IMR-90 (cell line): ENCODE results near the gene MPV17. TPM values are rescaled to one million over a fixed set of nuclear protein-coding genes. Genes with fewer than 3 reads are reported as not detected.
A peak's percentile ranks its signal among the peaks of the same experiment; 100 is the strongest.

ENCODE experiments used
- ATAC-seq: fragments of 200-7000 bp; cut with Tn5 transposase; 2 replicates; pipeline ENCODE4 v1.9.1; 2020; ENCODE audit warnings: low read depth, mild to moderate bottlenecking, moderate library complexity
- BruUV-seq: library from RNA; stranded (reverse); fragments of 400-500 nt; replicated peaks from 2 replicates; lab custom pipeline; 2021; lab: Mats Ljungman, UMichigan
- CTCF ChIA-PET: fragments of 300-600 bp; formaldehyde crosslinking; extraction: SDS; loops from one replicate; lab custom pipeline; 2021; ENCODE audit warnings: antibody characterized with exemption; lab: Yijun Ruan, JAX
- POLR2A ChIA-PET: fragments of 300-600 bp; sonication (Branson Sonifier 250); formaldehyde crosslinking; loops from one replicate; lab custom pipeline; 2022; ENCODE audit warnings: antibody characterized with exemption; ENCODE audit not compliant: unreplicated experiment; lab: Charles Lee
- DNase-seq: peaks from one replicate; pipeline ENCODE4 v3.0.0; 2013
- H2AFZ ChIP-seq: replicated peaks from 2 replicates; pipeline ENCODE3; 2013; ENCODE audit warnings: low read length, mild to moderate bottlenecking; ENCODE audit not compliant: poor library complexity
- H2AK5ac ChIP-seq: 2 replicates; pipeline ENCODE4 v1.6.1; 2013; ENCODE audit warnings: low read depth, low read length, inconsistent platforms
- H2AK9ac ChIP-seq: replicated peaks from 2 replicates; pipeline ENCODE3; 2013; ENCODE audit warnings: mild to moderate bottlenecking, low read depth, low read length, moderate library complexity; ENCODE audit not compliant: poor library complexity
- H2BK120ac ChIP-seq: 2 replicates; pipeline ENCODE4 v1.6.1; 2013; ENCODE audit warnings: low read depth, low read length, inconsistent platforms
- H2BK15ac ChIP-seq: 3 replicates; pipeline ENCODE4 v1.6.1; 2013; ENCODE audit warnings: low read depth, low read length, inconsistent platforms
- H2BK20ac ChIP-seq: 2 replicates; pipeline ENCODE4 v1.6.1; 2013; ENCODE audit warnings: low read depth, mild to moderate bottlenecking, inconsistent platforms, low read length, moderate library complexity
- H2BK5ac ChIP-seq: 2 replicates; pipeline ENCODE4 v1.6.1; 2013; ENCODE audit warnings: mild to moderate bottlenecking, low read depth, low read length, inconsistent platforms; ENCODE audit not compliant: poor library complexity, severe bottlenecking
- H3K14ac ChIP-seq: replicated peaks from 2 replicates; pipeline ENCODE4 v1.6.1; 2013; ENCODE audit warnings: low read depth, low read length, inconsistent platforms
- H3K18ac ChIP-seq: 2 replicates; pipeline ENCODE4 v1.6.1; 2013; ENCODE audit warnings: low read depth, low read length, control low read depth
- H3K23ac ChIP-seq: 2 replicates; pipeline ENCODE4 v1.6.1; 2013; ENCODE audit warnings: low read depth, low read length, inconsistent platforms
- H3K27ac ChIP-seq: 2 replicates; pipeline ENCODE4 v1.5.1; 2013; ENCODE audit warnings: mild to moderate bottlenecking, control low read depth, low read length; ENCODE audit not compliant: insufficient read depth
- H3K27me3 ChIP-seq: 2 replicates; pipeline ENCODE4 v1.6.1; 2013; ENCODE audit warnings: low read length; ENCODE audit not compliant: control insufficient read depth, insufficient read depth
- H3K36me3 ChIP-seq: 2 replicates; pipeline ENCODE4 v1.6.1; 2013; ENCODE audit warnings: low read length, mixed read lengths; ENCODE audit not compliant: control insufficient read depth, insufficient read depth
- H3K4ac ChIP-seq: 2 replicates; pipeline ENCODE4 v1.6.1; 2013; ENCODE audit warnings: low read depth, low read length, inconsistent platforms
- H3K4me1 ChIP-seq: 2 replicates; pipeline ENCODE4 v1.6.1; 2013; ENCODE audit warnings: low read length, mixed read lengths; ENCODE audit not compliant: control insufficient read depth, insufficient read depth
- H3K4me2 ChIP-seq: 2 replicates; pipeline ENCODE4 v1.6.1; 2013; ENCODE audit warnings: low read depth, mild to moderate bottlenecking, control low read depth, low read length, moderate library complexity
- H3K4me3 ChIP-seq: 2 replicates; pipeline ENCODE4 v1.5.1; 2013; ENCODE audit warnings: low read depth, mild to moderate bottlenecking, control low read depth, low read length, moderate library complexity; ENCODE audit not compliant: insufficient read depth
- H3K56ac ChIP-seq: 2 replicates; pipeline ENCODE4 v1.6.1; 2013; ENCODE audit warnings: low read length, inconsistent platforms; ENCODE audit not compliant: insufficient read depth; ENCODE audit errors: extremely low read depth
- H3K79me1 ChIP-seq, 2 experiments: 2 replicates each; pipeline ENCODE4 v1.6.1; 2013; ENCODE audit warnings: low read length in 2 of 2, inconsistent platforms in 1 of 2, low read depth in 1 of 2
- H3K9ac ChIP-seq: 2 replicates; pipeline ENCODE4 v1.6.1; 2013; ENCODE audit warnings: low read depth, low read length, control low read depth
- H3K9me1 ChIP-seq: 2 replicates; pipeline ENCODE4 v1.6.1; 2013; ENCODE audit warnings: low read length, inconsistent platforms; ENCODE audit not compliant: insufficient read depth
- H3K9me3 ChIP-seq: 2 replicates; pipeline ENCODE4 v1.6.1; 2013; ENCODE audit warnings: low read length; ENCODE audit not compliant: control insufficient read depth, insufficient read depth
- H4K20me1 ChIP-seq: 2 replicates; pipeline ENCODE4 v1.6.1; 2013; ENCODE audit warnings: low read length, inconsistent platforms; ENCODE audit not compliant: insufficient read depth
- H4K5ac ChIP-seq: 2 replicates; pipeline ENCODE4 v1.6.1; 2013; ENCODE audit warnings: mild to moderate bottlenecking, low read depth, low read length, control low read depth
- H4K8ac ChIP-seq, 2 experiments: 2 replicates each; pipeline ENCODE4 v1.6.1; 2013; ENCODE audit warnings: low read depth in 2 of 2, low read length in 2 of 2, control low read depth in 1 of 2, inconsistent platforms in 1 of 2
- H4K91ac ChIP-seq: 2 replicates; pipeline ENCODE4 v1.6.1; 2013; ENCODE audit warnings: low read depth, low read length, inconsistent platforms; ENCODE audit not compliant: insufficient read depth
- BHLHE40 ChIP-seq: fragments of 150-350 bp; IDR thresholded peaks from 2 replicates; pipeline ENCODE4 v1.6.1; 2016; ENCODE audit warnings: mild to moderate bottlenecking, low read depth, low read length
- CEBPB ChIP-seq: IDR thresholded peaks from 2 replicates; pipeline ENCODE4 v1.6.1; 2012; ENCODE audit warnings: low read depth, low read length, improper control_type of control experiment
- WGBS, 2 experiments: methylation state at CpG; one replicate each; pipeline versions ENCODE4 v1.1.5 to v1.1.7; 2013; ENCODE audit warnings: missing lambda C conversion rate in 2 of 2; ENCODE audit not compliant: insufficient read length in 1 of 2; ENCODE audit errors: extremely low coverage in 2 of 2; 5-methylcytosine and 5-hydroxymethylcytosine counted together
- dilution Hi-C: fragments of 300-500 bp; cut with HindIII; formaldehyde crosslinking; loops from one replicate; pipeline ENCODE4 v1.14.3; 2018; ENCODE audit warnings: low sequenced_read_pairs; ENCODE audit not compliant: unreplicated experiment
- in situ Hi-C: fragments of 300-500 bp; cut with MboI; formaldehyde crosslinking; loops from 3 replicates; pipeline ENCODE4 v1.14.3; 2019; ENCODE audit warnings: low sequenced_read_pairs, inconsistent platforms, mixed read lengths
- intact Hi-C: fragments of 100-400 bp; cut with micrococcal nuclease; formaldehyde crosslinking; loops from 2 replicates; pipeline ENCODE4 v1.10.0; 2022
- polyA plus RNA-seq, 3 experiments: library from polyadenylated mRNA; depleted of rRNA; stranded (reverse); fragments of >200 nt; gene quantifications; 2 replicates each; pipeline ENCODE4 v1.2.3, GENCODE V29; 2012; ENCODE audit warnings: low replicate concordance in 1 of 3
- total RNA-seq: library from RNA; depleted of rRNA; stranded (reverse); fragments of >200 nt; gene quantifications from 2 replicates; pipeline ENCODE4 v1.2.3, GENCODE V29; 2012

The MPV17 gene
- total and polyA plus RNA-seq, 2 of the 4 experiments (the other 2 are of a cell fraction): 70.4 to 160 TPM

- Histone ChIP-seq H4K5ac (no peak overlapping the region), H3K36me3 (peaks cover 6% of the 10 kb centered on the region), H3K4me1 (no peaks in the 10 kb centered on the region), H3K79me1 (peaks cover 32 to 64% of the 10 kb centered on the region in 2 experiments), H3K4me2 (no peak overlapping the region), H2BK5ac (no peak overlapping the region), H4K8ac (no peak overlapping the region), H3K18ac (no peak overlapping the region), H3K9ac (no peak overlapping the region), H3K14ac (no peak overlapping the region), H3K27ac (no peak overlapping the region), H3K56ac (no peak overlapping the region), H2AFZ (no peak overlapping the region), H2BK20ac (no peak overlapping the region), H3K23ac (no peak overlapping the region), H2BK120ac (no peak overlapping the region), H4K91ac (no peak overlapping the region), H4K20me1 (peaks cover 15% of the 10 kb centered on the region), H2BK15ac (no peak overlapping the region), H2AK9ac (no peak overlapping the region), H2AK5ac (no peak overlapping the region), H3K9me1 (no peaks in the 10 kb centered on the region; the same call in 1 of the 2 replicates), H3K27me3 (no peaks in the 10 kb centered on the region), H3K9me3 (no peaks in the 10 kb centered on the region), H3K4ac (no peak overlapping the region), H3K4me3 (no peak overlapping the region)
- POLR2A ChIA-PET: no interaction called here
- CTCF ChIA-PET: no interaction called here
- ATAC-seq: 0 out of 2 replicates have a peak, but pooled peaks have one; percentile 14
- intact Hi-C loops (no loop called here), dilution Hi-C loops (no loop called here), in situ Hi-C loops (no loop called here)
- no CpG with 5 or more reads among the region's 2 CpGs for WGBS, 2 experiments
- no TSS peak for BruUV-seq
- TF ChIP-seq BHLHE40 (no peak), CEBPB (peak; percentile 33; the same call in 1 of the 2 replicates)
- no peak for DNase-seq
Measured at GRCh38 chr2:27347641-27348040, 24.7 kb upstream of the MPV17 start.
